CD14-positive monocyte (primary cell): Measurements from ENCODE around the gene STK11. TPM values are rescaled to one million over a fixed set of nuclear protein-coding genes. Genes with fewer than 3 reads are reported as not detected.

Experiments
- DNase-seq, 3 donors: peaks; one replicate each; pipeline ENCODE4 v3.0.0-alpha.2; 2011 to 2022
- H2AFZ ChIP-seq: 2 replicates; pipeline ENCODE4 v1.6.0; 2012; ENCODE audit warnings: mild to moderate bottlenecking, low read depth, low read length, inconsistent platforms; ENCODE audit not compliant: insufficient read depth, poor library complexity, severe bottlenecking
- H3K27ac ChIP-seq, 2 donors: 1 replicate in 1 of 2; 2 replicates in 1 of 2; pipeline ENCODE4 v1.5.1; 2012 to 2013; ENCODE audit warnings: low read length in 2 of 2, control low read depth in 1 of 2, inconsistent platforms in 1 of 2, low read depth in 1 of 2, mild to moderate bottlenecking in 1 of 2
- H3K27me3 ChIP-seq, 2 donors: one replicate each; pipeline versions ENCODE4 v1.6.0 to v1.6.1; 2011 to 2013; ENCODE audit warnings: low read length in 2 of 2; ENCODE audit not compliant: control insufficient read depth in 2 of 2, insufficient read depth in 2 of 2
- H3K36me3 ChIP-seq, 2 donors: replicated peaks in 1 of 2; 1 replicate in 1 of 2; 2 replicates in 1 of 2; pipeline versions ENCODE4 v1.5.1 to v1.6.1; 2012 to 2013; ENCODE audit warnings: low read length in 2 of 2, control low read depth in 1 of 2, inconsistent platforms in 1 of 2, mild to moderate bottlenecking in 1 of 2; ENCODE audit not compliant: insufficient read depth in 2 of 2, control insufficient read depth in 1 of 2
- H3K4me1 ChIP-seq, 2 donors: 1 replicate in 1 of 2; 2 replicates in 1 of 2; pipeline versions ENCODE4 v1.5.1 to v1.6.1; 2012 to 2013; ENCODE audit warnings: low read length in 2 of 2, control low read depth in 1 of 2, inconsistent platforms in 1 of 2, mild to moderate bottlenecking in 1 of 2, moderate library complexity in 1 of 2; ENCODE audit not compliant: insufficient read depth in 2 of 2, control insufficient read depth in 1 of 2
- H3K4me2 ChIP-seq: replicated peaks from 2 replicates; pipeline ENCODE3; 2012; ENCODE audit warnings: low read length, moderate library complexity, mild to moderate bottlenecking; ENCODE audit not compliant: poor library complexity, severe bottlenecking; ENCODE audit errors: extremely low read depth
- H3K4me3 ChIP-seq, 3 experiments: fragments of 200-600 bp in 1 of 3; sonication (generic) in 1 of 3; replicated peaks in 1 of 3; 1 replicate in 2 of 3; 2 replicates in 1 of 3; pipeline ENCODE4 v1.5.1; 2011 to 2013; ENCODE audit warnings: low read length in 3 of 3, mild to moderate bottlenecking in 3 of 3, control low read depth in 2 of 3, low read depth in 2 of 3, inconsistent platforms in 1 of 3, moderate library complexity in 1 of 3
- H3K79me2 ChIP-seq: 2 replicates; pipeline ENCODE4 v1.6.0; 2012; ENCODE audit warnings: mild to moderate bottlenecking, control low read depth, inconsistent platforms, low read length, moderate library complexity; ENCODE audit not compliant: insufficient read depth
- H3K9ac ChIP-seq: 2 replicates; pipeline ENCODE4 v1.6.0; 2017; ENCODE audit warnings: low read length, mild to moderate bottlenecking; ENCODE audit not compliant: insufficient read depth, poor library complexity, severe bottlenecking
- H3K9me3 ChIP-seq, 2 donors: replicated peaks in 1 of 2; 1 replicate in 1 of 2; 2 replicates in 1 of 2; pipeline versions ENCODE4 v1.5.1 to v1.6.1; 2012 to 2013; ENCODE audit warnings: low read length in 2 of 2, control low read depth in 1 of 2; ENCODE audit not compliant: control insufficient read depth in 1 of 2, insufficient read depth in 1 of 2
- H4K20me1 ChIP-seq: 2 replicates; pipeline ENCODE4 v1.6.0; 2012; ENCODE audit warnings: mild to moderate bottlenecking, low read length, control low read depth, moderate library complexity; ENCODE audit not compliant: insufficient read depth
- H3K27ac Mint-ChIP-seq, 7 donors: one replicate each; pipeline ENCODE4 v1.8.0; 2020; ENCODE audit warnings: mild to moderate bottlenecking in 7 of 7, mixed read lengths in 7 of 7, moderate library complexity in 6 of 7, inconsistent platforms in 2 of 7
- H3K27me3 Mint-ChIP-seq, 3 donors: one replicate each; pipeline ENCODE4 v1.8.0; 2021 to 2022; ENCODE audit warnings: low read depth in 3 of 3, mild to moderate bottlenecking in 3 of 3, mixed read lengths in 3 of 3, moderate library complexity in 3 of 3, inconsistent platforms in 1 of 3
- H3K36me3 Mint-ChIP-seq, 2 donors: one replicate each; pipeline ENCODE4 v1.8.0; 2020; ENCODE audit warnings: mixed read lengths in 2 of 2, inconsistent platforms in 1 of 2, mild to moderate bottlenecking in 1 of 2
- H3K4me1 Mint-ChIP-seq: one replicate; pipeline ENCODE4 v1.8.0; 2020; ENCODE audit warnings: mild to moderate bottlenecking, mixed read lengths
- H3K4me3 Mint-ChIP-seq, 2 donors: one replicate each; pipeline ENCODE4 v1.8.0; 2020; ENCODE audit warnings: mild to moderate bottlenecking in 2 of 2, mixed read lengths in 2 of 2, moderate library complexity in 1 of 2
- H3K9me3 Mint-ChIP-seq, 7 donors: one replicate each; pipeline ENCODE4 v1.8.0; 2020 to 2022; ENCODE audit warnings: mixed read lengths in 7 of 7, mild to moderate bottlenecking in 6 of 7, moderate library complexity in 6 of 7, inconsistent platforms in 2 of 7
- CTCF ChIP-seq: fragments of 200-600 bp; IDR thresholded peaks from one replicate; pipeline ENCODE4 v1.8.0; 2022; ENCODE audit warnings: antibody characterized with exemption, mild to moderate bottlenecking
- WGBS: methylation state at CpG from one replicate; pipeline ENCODE4 v1.1.5; 2013; ENCODE audit warnings: missing lambda C conversion rate; ENCODE audit not compliant: insufficient coverage; 5-methylcytosine and 5-hydroxymethylcytosine counted together
- intact Hi-C, 2 donors: fragments of 100-400 bp; cut with micrococcal nuclease; formaldehyde crosslinking; loops; one replicate each; pipeline versions ENCODE4 v1.15.0 to v1.15.1; 2023
- polyA plus RNA-seq, 3 donors: library from polyadenylated mRNA; depleted of rRNA in 1 of 3; unstranded in 2 of 3; stranded (reverse) in 1 of 3; fragments of 300-500 nt in 2 of 3; fragments of >200 nt in 1 of 3; fragmentation: Illumina TruSeq in 2 of 3; gene quantifications; 1 replicate in 2 of 3; 2 replicates in 1 of 3; pipeline ENCODE4 v1.2.3, GENCODE V29; 2012 to 2021

The STK11 gene
- polyA plus RNA-seq, 3 donors, result 6.2 to 72.1 (median 15.4) TPM

GRCh38 chr19:1247748-1248138, 42.2 kb downstream of the STK11 start:
- WGBS, result 21% methylated on average over 3 of the region's 8 CpGs
- TF ChIP-seq CTCF, result no peak
- Histone ChIP-seq H3K4me1 (peaks cover 39 to 51% of the 10 kb centered on the region in 2 donors), H4K20me1 (peaks cover 50% of the 10 kb centered on the region), H3K27ac (peak overlapping the region; percentile 92 to 95), H3K4me3 (peak overlapping the region; percentile 31 to 99 (median 59)), H3K9me3 (no peaks in the 10 kb centered on the region), H3K4me2 (peak overlapping the region; percentile 75), H3K79me2 (peaks cover 55% of the 10 kb centered on the region), H2AFZ (peak overlapping the region; percentile 48), H3K9ac (peak overlapping the region; percentile 97), H3K27me3 (no peaks in the 10 kb centered on the region), H3K36me3 (peaks cover 7 to 10% of the 10 kb centered on the region in 2 donors)
- no peak for DNase-seq
- Mint-ChIP-seq H3K4me3 (peak overlapping the region; percentile 30 to 58), H3K27ac (peak overlapping the region; percentile 59 to 91 (median 84)), H3K36me3 (peaks cover 6 to 10% of the 10 kb centered on the region in 2 donors), H3K27me3 (peaks cover 0 to 6% (median 0%) of the 10 kb centered on the region in 3 donors), H3K4me1 (peaks cover 26% of the 10 kb centered on the region), H3K9me3 (peaks cover 0 to 2% (median 0%) of the 10 kb centered on the region in 7 donors)
- intact Hi-C loops, result loop anchor here in 1 of 2 donors (10.0 kb wide), 3 partner anchors 143 to 383 kb away; partner anchors contain the start of genes ARID3A and GPX4

- H3K36me3 Mint-ChIP-seq, result peaks cover 6 to 12% of the 10 kb centered on the region in 2 donors
- WGBS, result under 1% methylated on average over 42 of the region's 60 CpGs
- H3K9me3 Mint-ChIP-seq, result peaks cover 0 to 2% (median 0%) of the 10 kb centered on the region in 7 donors
- Histone ChIP-seq H4K20me1 (peaks cover 54% of the 10 kb centered on the region), H3K4me3 (peak within 1 kb of the TSS; percentile 59 to 99 (median 83)), H3K36me3 (peaks cover 7 to 10% of the 10 kb centered on the region in 2 donors), H3K27me3 (no peaks in the 10 kb centered on the region), H2AFZ (peak within 1 kb of the TSS; percentile 48), H3K79me2 (peaks cover 53% of the 10 kb centered on the region), H3K4me1 (peaks cover 38 to 46% of the 10 kb centered on the region in 2 donors), H3K9ac (peak within 1 kb of the TSS; percentile 97), H3K27ac (peak within 1 kb of the TSS; percentile 92 to 95), H3K4me2 (peak within 1 kb of the TSS; percentile 75), H3K9me3 (no peaks in the 10 kb centered on the region)
- peaks cover 0 to 6% (median 0%) of the 10 kb centered on the region in 3 donors for H3K27me3 Mint-ChIP-seq
- peak within 1 kb of the TSS; percentile 85 to 97 (median 95) for H3K27ac Mint-ChIP-seq
- peak within 1 kb of the TSS; percentile 76 to 87 for H3K4me3 Mint-ChIP-seq
- TF ChIP-seq CTCF, result no peak
- intact Hi-C loops, result loop anchor here in 1 of 2 donors (10.0 kb wide), 3 partner anchors 143 to 383 kb away; partner anchors contain the start of genes ARID3A and GPX4
- DNase-seq, result peak; percentile 88 to 96 (median 89)
- peaks cover 22% of the 10 kb centered on the region for H3K4me1 Mint-ChIP-seq
These were observed 42.7 kb downstream of the STK11 start, which contains the start of gene MIDN for GRCh38 chr19:1248139-1248785. Gene MIDN, plus strand, starts transcription at chr19:1248583. Its CDS starts 1,714 bp downstream, at chr19:1250297.
